K562 (cell line): ENCODE measurements around the gene ARF1. TPM values are rescaled to one million over a fixed set of nuclear protein-coding genes. Genes with fewer than 3 reads are reported as not detected.

Experiments used
- CAMTA2 ChIP-seq: fragments of 250-450 bp; sonication (Bioruptor Pico); conservative IDR thresholded peaks from 2 replicates; pipeline ENCODE4 v1.5.1; 2022
- E2F3 ChIP-seq: fragments of 250-450 bp; sonication (Bioruptor Pico); IDR thresholded peaks from 2 replicates; pipeline ENCODE4 v1.4.0; 2020; ENCODE audit warnings: mild to moderate bottlenecking
- ETV5 ChIP-seq: sonication (generic); formaldehyde crosslinking; IDR thresholded peaks from 2 replicates; pipeline ENCODE4 v1.4.0; 2020; ENCODE audit warnings: low read depth, mild to moderate bottlenecking, missing genetic modification reagents
- MED1 ChIP-seq: sonication (generic); formaldehyde crosslinking; IDR thresholded peaks from 2 replicates; pipeline ENCODE4 v1.8.1; 2023; ENCODE audit warnings: missing genetic modification reagents, borderline replicate concordance
- POLR2AphosphoS5 ChIP-seq: IDR thresholded peaks from 2 replicates; pipeline ENCODE4 v1.6.1; 2011; ENCODE audit warnings: mild to moderate bottlenecking, low read depth, low read length, moderate library complexity; ENCODE audit not compliant: control insufficient read depth, insufficient read depth
- RNF2 ChIP-seq: sonication (generic); IDR thresholded peaks from 2 replicates; pipeline ENCODE4 v1.6.1; 2016
- YY1 ChIP-seq, 3 experiments: IDR thresholded peaks; 2 replicates each; pipeline ENCODE4 v1.6.1; 2011; ENCODE audit warnings: low read length in 2 of 3, mild to moderate bottlenecking in 2 of 3, moderate library complexity in 2 of 3, borderline replicate concordance in 1 of 3, control low read depth in 1 of 3, low read depth in 1 of 3; ENCODE audit not compliant: insufficient read depth in 3 of 3, insufficient replicate concordance in 2 of 3, control insufficient read depth in 1 of 3, insufficient read length in 1 of 3; ENCODE audit errors: extremely low read depth in 1 of 3
- ZNF24 ChIP-seq: fragments of 450-650 bp; IDR thresholded peaks from 2 replicates; pipeline ENCODE4 v1.6.1; 2016
- ZNF316 ChIP-seq: fragments of 450-650 bp; IDR thresholded peaks from 2 replicates; pipeline ENCODE4 v1.6.1; 2016
- ZSCAN32 ChIP-seq: fragments of 450-650 bp; formaldehyde crosslinking; IDR thresholded peaks from 2 replicates; pipeline ENCODE4 v1.4.0; 2020; ENCODE audit warnings: mild to moderate bottlenecking, moderate library complexity
- polyA plus RNA-seq, 8 experiments: library from polyadenylated mRNA; depleted of rRNA in 4 of 8; stranded (reverse) in 5 of 8; unstranded in 3 of 8; fragments of >200 nt; fragmentation: Nextera tagmentation in 2 of 8; fragmentation: Illumina TruSeq in 1 of 8; extraction: Ambion mirVana in 2 of 8; extraction: Trizol in 1 of 8; gene quantifications; 2 replicates each; pipeline versions ENCODE4 v1.2.1 to v1.2.3, GENCODE V29; 2011 to 2014; ENCODE audit warnings: inconsistent platforms in 1 of 8, missing spikeins in 1 of 8
- total RNA-seq, 7 experiments: library from RNA; depleted of rRNA in 6 of 7; stranded (reverse); fragments of >200 nt in 6 of 7; fragmentation: Illumina TruSeq in 2 of 7; extraction: Trizol in 2 of 7; gene quantifications; 2 replicates each; pipeline versions ENCODE4 v1.2.1 to v1.2.3, GENCODE V29; 2011 to 2021; ENCODE audit warnings: low replicate concordance in 1 of 7
- TF ChIP-seq, protein P1 (sequence below): sonication (generic); formaldehyde crosslinking; IDR thresholded peaks from 2 replicates; pipeline ENCODE4 v1.4.0; 2020; ENCODE audit warnings: mild to moderate bottlenecking, missing genetic modification reagents
- TF ChIP-seq, protein P2 (sequence below), 2 experiments: fragments of 450-650 bp; formaldehyde crosslinking in 1 of 2; IDR thresholded peaks; 2 replicates each; pipeline versions ENCODE4 v1.4.0 to v1.6.1; 2014 to 2020; ENCODE audit warnings: mild to moderate bottlenecking in 2 of 2, borderline replicate concordance in 1 of 2, low read depth in 1 of 2
- TF ChIP-seq, protein P3 (sequence below): fragments of 450-650 bp; formaldehyde crosslinking; IDR thresholded peaks from 2 replicates; pipeline ENCODE4 v1.4.0; 2020; ENCODE audit warnings: mild to moderate bottlenecking
- TF ChIP-seq, protein P4 (sequence below): sonication (generic); formaldehyde crosslinking; IDR thresholded peaks from 2 replicates; pipeline ENCODE4 v1.8.0; 2022; ENCODE audit warnings: mild to moderate bottlenecking, missing genetic modification reagents

Gene ARF1
- total and polyA plus RNA-seq, 9 of the 15 experiments (the other 6 are each of a cell fraction or from before 2014, with no cell fraction given) = 69.8 to 593 (median 325) TPM

DNA sequence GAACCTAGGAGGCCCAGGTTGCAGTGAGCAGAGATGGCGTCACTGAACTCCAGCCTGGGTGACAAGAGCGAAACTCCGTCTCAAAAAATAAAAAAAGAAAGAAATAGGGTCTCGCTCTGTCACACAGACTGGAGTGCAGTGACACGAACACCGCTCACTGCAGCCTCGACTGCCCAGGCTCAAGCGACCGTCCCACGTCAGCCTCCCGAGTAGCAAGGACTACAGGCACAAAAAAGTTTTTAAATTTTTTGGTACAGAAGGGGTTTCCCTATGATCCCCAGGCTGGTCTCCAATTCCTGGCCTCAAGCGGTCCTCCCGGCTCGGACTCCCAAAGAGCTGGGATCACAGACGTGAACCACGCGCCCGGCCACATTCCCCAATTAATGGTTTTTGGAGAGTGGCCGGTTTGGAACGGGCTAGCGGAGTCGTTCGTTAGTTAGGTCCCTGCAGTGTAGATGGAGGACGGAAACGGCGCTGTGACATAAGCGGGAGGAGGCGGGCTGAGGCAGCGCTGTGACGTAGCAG, 57.0 kb downstream of the ARF1 start (continued):
- TF ChIP-seq, protein P1, sequence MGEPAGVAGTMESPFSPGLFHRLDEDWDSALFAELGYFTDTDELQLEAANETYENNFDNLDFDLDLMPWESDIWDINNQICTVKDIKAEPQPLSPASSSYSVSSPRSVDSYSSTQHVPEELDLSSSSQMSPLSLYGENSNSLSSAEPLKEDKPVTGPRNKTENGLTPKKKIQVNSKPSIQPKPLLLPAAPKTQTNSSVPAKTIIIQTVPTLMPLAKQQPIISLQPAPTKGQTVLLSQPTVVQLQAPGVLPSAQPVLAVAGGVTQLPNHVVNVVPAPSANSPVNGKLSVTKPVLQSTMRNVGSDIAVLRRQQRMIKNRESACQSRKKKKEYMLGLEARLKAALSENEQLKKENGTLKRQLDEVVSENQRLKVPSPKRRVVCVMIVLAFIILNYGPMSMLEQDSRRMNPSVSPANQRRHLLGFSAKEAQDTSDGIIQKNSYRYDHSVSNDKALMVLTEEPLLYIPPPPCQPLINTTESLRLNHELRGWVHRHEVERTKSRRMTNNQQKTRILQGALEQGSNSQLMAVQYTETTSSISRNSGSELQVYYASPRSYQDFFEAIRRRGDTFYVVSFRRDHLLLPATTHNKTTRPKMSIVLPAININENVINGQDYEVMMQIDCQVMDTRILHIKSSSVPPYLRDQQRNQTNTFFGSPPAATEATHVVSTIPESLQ (CRISPR knock-in tag) = no peak
- peak; percentile 81 for TF ChIP-seq E2F3 (CRISPR knock-in tag)
- no peak for TF ChIP-seq CAMTA2
- TF ChIP-seq, protein P2, sequence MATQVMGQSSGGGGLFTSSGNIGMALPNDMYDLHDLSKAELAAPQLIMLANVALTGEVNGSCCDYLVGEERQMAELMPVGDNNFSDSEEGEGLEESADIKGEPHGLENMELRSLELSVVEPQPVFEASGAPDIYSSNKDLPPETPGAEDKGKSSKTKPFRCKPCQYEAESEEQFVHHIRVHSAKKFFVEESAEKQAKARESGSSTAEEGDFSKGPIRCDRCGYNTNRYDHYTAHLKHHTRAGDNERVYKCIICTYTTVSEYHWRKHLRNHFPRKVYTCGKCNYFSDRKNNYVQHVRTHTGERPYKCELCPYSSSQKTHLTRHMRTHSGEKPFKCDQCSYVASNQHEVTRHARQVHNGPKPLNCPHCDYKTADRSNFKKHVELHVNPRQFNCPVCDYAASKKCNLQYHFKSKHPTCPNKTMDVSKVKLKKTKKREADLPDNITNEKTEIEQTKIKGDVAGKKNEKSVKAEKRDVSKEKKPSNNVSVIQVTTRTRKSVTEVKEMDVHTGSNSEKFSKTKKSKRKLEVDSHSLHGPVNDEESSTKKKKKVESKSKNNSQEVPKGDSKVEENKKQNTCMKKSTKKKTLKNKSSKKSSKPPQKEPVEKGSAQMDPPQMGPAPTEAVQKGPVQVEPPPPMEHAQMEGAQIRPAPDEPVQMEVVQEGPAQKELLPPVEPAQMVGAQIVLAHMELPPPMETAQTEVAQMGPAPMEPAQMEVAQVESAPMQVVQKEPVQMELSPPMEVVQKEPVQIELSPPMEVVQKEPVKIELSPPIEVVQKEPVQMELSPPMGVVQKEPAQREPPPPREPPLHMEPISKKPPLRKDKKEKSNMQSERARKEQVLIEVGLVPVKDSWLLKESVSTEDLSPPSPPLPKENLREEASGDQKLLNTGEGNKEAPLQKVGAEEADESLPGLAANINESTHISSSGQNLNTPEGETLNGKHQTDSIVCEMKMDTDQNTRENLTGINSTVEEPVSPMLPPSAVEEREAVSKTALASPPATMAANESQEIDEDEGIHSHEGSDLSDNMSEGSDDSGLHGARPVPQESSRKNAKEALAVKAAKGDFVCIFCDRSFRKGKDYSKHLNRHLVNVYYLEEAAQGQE (IDR thresholded peaks at IDR 0.05; ENCODE audit: borderline replicate concordance) = no peak
- TF ChIP-seq, protein P2 (CRISPR knock-in tag; IDR thresholded peaks at IDR 0.05; ENCODE audit: low read depth) = peak; percentile 43; the same call in 1 of the 2 replicates
- peak; percentile 16; the same call in 1 of the 2 replicates for TF ChIP-seq ZNF316
- TF ChIP-seq ZNF24 = 0 out of 2 replicates have a peak, but pooled peaks have one; percentile 20
- TF ChIP-seq, protein P3, sequence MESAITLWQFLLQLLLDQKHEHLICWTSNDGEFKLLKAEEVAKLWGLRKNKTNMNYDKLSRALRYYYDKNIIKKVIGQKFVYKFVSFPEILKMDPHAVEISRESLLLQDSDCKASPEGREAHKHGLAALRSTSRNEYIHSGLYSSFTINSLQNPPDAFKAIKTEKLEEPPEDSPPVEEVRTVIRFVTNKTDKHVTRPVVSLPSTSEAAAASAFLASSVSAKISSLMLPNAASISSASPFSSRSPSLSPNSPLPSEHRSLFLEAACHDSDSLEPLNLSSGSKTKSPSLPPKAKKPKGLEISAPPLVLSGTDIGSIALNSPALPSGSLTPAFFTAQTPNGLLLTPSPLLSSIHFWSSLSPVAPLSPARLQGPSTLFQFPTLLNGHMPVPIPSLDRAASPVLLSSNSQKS (CRISPR knock-in tag) = peak; percentile 55; the same call in 1 of the 2 replicates
- TF ChIP-seq, protein P4, sequence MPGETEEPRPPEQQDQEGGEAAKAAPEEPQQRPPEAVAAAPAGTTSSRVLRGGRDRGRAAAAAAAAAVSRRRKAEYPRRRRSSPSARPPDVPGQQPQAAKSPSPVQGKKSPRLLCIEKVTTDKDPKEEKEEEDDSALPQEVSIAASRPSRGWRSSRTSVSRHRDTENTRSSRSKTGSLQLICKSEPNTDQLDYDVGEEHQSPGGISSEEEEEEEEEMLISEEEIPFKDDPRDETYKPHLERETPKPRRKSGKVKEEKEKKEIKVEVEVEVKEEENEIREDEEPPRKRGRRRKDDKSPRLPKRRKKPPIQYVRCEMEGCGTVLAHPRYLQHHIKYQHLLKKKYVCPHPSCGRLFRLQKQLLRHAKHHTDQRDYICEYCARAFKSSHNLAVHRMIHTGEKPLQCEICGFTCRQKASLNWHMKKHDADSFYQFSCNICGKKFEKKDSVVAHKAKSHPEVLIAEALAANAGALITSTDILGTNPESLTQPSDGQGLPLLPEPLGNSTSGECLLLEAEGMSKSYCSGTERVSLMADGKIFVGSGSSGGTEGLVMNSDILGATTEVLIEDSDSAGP (CRISPR knock-in tag) = 0 out of 2 replicates have a peak, but pooled peaks have one; percentile 45
- TF ChIP-seq POLR2AphosphoS5 = peak; percentile 86
- peak; percentile 13; the same call in 1 of the 2 replicates for TF ChIP-seq ZSCAN32 (CRISPR knock-in tag)
- peak in 2 of 3 experiments; percentile 58 to 84 for TF ChIP-seq YY1 (IDR thresholded peaks at IDR 0.05; ENCODE audit: borderline replicate concordance in 1 of 3, control insufficient read depth in 1 of 3, extremely low read depth in 1 of 3, insufficient read depth in 3 of 3, insufficient read length in 1 of 3, insufficient replicate concordance in 2 of 3, low read depth in 1 of 3, low read length in 2 of 3)
- 0 out of 2 replicates have a peak, but pooled peaks have one; percentile 2 for TF ChIP-seq RNF2
- peak; percentile 7 for TF ChIP-seq ETV5
- no peak for TF ChIP-seq MED1 (CRISPR knock-in tag)
